HG03378 (cell line): ENCODE results near the gene AQP11.
A peak's percentile ranks its signal among the peaks of the same experiment; 100 is the strongest.
"Not testable (repeated sequence)": the region's sequence is repeated elsewhere in the genome, so short reads cannot be mapped to it uniquely, and the experiment has no call there.

ENCODE experiments used
- ATAC-seq: cut with Tn5 transposase; IDR thresholded peaks from one replicate; pipeline ENCODE4 v1.9.1; 2021; ENCODE audit warnings: mild to moderate bottlenecking, moderate library complexity; ENCODE audit not compliant: unreplicated experiment

The AQP11 gene

GRCh38 chr11:77590194-77590782, 535 bp downstream of the AQP11 start:
- ATAC-seq = no peak

- ATAC-seq = no peak
Measured at GRCh38 chr11:77592727-77593126, 3.0 kb downstream of the AQP11 start.

- ATAC-seq = no peak
Measured at GRCh38 chr11:77593883-77594282, 4.1 kb downstream of the AQP11 start.

GRCh38 chr11:77596626-77597025, 6.9 kb downstream of the AQP11 start:
- ATAC-seq = no peak

- ATAC-seq = no peak
Measured at GRCh38 chr11:77598195-77598594, 8.4 kb downstream of the AQP11 start.

- ATAC-seq = no peak
Measured at GRCh38 chr11:77602381-77603088, 12.8 kb downstream of the AQP11 start.

- no peak for ATAC-seq
Measured at GRCh38 chr11:77604281-77604680, 14.5 kb downstream of the AQP11 start.

GRCh38 chr11:77609234-77609633, 19.5 kb downstream of the AQP11 start:
- no peak for ATAC-seq

- ATAC-seq = no peak
Measured at GRCh38 chr11:77611921-77612320, 22.2 kb downstream of the AQP11 start.

GRCh38 chr11:77617892-77618291, 28.1 kb downstream of the AQP11 start:
- ATAC-seq = no peak

GRCh38 chr11:77619576-77620198, 29.9 kb downstream of the AQP11 start:
- no peak for ATAC-seq

- ATAC-seq = no peak
Measured at GRCh38 chr11:77630157-77630710, 40.5 kb downstream of the AQP11 start.

GRCh38 chr11:77633926-77634325, 44.2 kb downstream of the AQP11 start:
- ATAC-seq = not testable (repeated sequence)

- no peak for ATAC-seq
Measured at GRCh38 chr11:77636731-77637344, 47.1 kb downstream of the AQP11 start.

GRCh38 chr11:77637345-77638165, 47.8 kb downstream of the AQP11 start, which contains the start of gene CLNS1A:
Gene CLNS1A (minus strand): TSS chr11:77637794. CDS start chr11:77637714, 80 bp downstream.
- ATAC-seq = peak; percentile 94

- no peak for ATAC-seq
Measured at GRCh38 chr11:77642228-77642627, 52.5 kb downstream of the AQP11 start.

GRCh38 chr11:77644887-77645286, 55.1 kb downstream of the AQP11 start:
- no peak for ATAC-seq

GRCh38 chr11:77647654-77648305, 58.0 kb downstream of the AQP11 start:
- no peak for ATAC-seq

- ATAC-seq = no peak
Measured at GRCh38 chr11:77650123-77650522, 60.4 kb downstream of the AQP11 start.
